DOHH2 (cell line): ENCODE data around the gene ZNF526.

Experiments used
- H3F3A ChIP-seq: fragments of 200-600 bp; sonication (generic), shearing (Covaris generic); 2 replicates; pipeline ENCODE4 v1.6.0; 2016; ENCODE audit warnings: antibody characterized with exemption, mild to moderate bottlenecking; ENCODE audit not compliant: control insufficient read depth, insufficient read depth
- H3K27ac ChIP-seq: fragments of 200-600 bp; sonication (generic); 2 replicates; pipeline ENCODE4 v1.5.1; 2014; ENCODE audit warnings: low read depth, mild to moderate bottlenecking, low read length, moderate library complexity
- H3K27me3 ChIP-seq: fragments of 200-600 bp; sonication (generic); 2 replicates; pipeline ENCODE4 v1.6.1; 2014; ENCODE audit warnings: mild to moderate bottlenecking, low read length, mixed read lengths; ENCODE audit not compliant: control insufficient read depth
- H3K36me3 ChIP-seq: fragments of 200-600 bp; sonication (generic); 2 replicates; pipeline ENCODE4 v1.6.1; 2014; ENCODE audit warnings: mild to moderate bottlenecking, low read length, moderate library complexity, mixed read lengths; ENCODE audit not compliant: control insufficient read depth
- H3K4me1 ChIP-seq: fragments of 200-600 bp; sonication (generic); 2 replicates; pipeline ENCODE4 v1.6.1; 2014; ENCODE audit warnings: mild to moderate bottlenecking, low read length, mixed read lengths; ENCODE audit not compliant: control insufficient read depth
- H3K4me2 ChIP-seq: fragments of 200-600 bp; sonication (generic); 2 replicates; pipeline ENCODE4 v1.6.0; 2014; ENCODE audit warnings: mild to moderate bottlenecking, low read length, moderate library complexity
- H3K4me3 ChIP-seq: fragments of 200-600 bp; sonication (generic); 2 replicates; pipeline ENCODE4 v1.5.1; 2014; ENCODE audit warnings: mild to moderate bottlenecking, low read length, mixed read lengths
- H3K79me2 ChIP-seq: fragments of 200-600 bp; sonication (generic); 2 replicates; pipeline ENCODE4 v1.6.1; 2014; ENCODE audit warnings: mild to moderate bottlenecking, low read length, mixed read lengths; ENCODE audit not compliant: control insufficient read depth
- H3K9me2 ChIP-seq: fragments of 200-600 bp; sonication (generic); replicated peaks from 2 replicates; pipeline ENCODE4 v1.6.1; 2014; ENCODE audit warnings: mild to moderate bottlenecking, low read length, mixed read lengths; ENCODE audit not compliant: control insufficient read depth
- H3K9me3 ChIP-seq: fragments of 200-600 bp; sonication (generic); 2 replicates; pipeline ENCODE4 v1.6.1; 2014; ENCODE audit warnings: antibody characterized with exemption, low read length, mixed read lengths; ENCODE audit not compliant: control insufficient read depth, insufficient read depth
- H4K20me1 ChIP-seq: fragments of 200-600 bp; sonication (generic); 2 replicates; pipeline ENCODE4 v1.6.0; 2014; ENCODE audit warnings: low read depth, mild to moderate bottlenecking, antibody characterized with exemption, low read length, moderate library complexity; ENCODE audit not compliant: control insufficient read depth, insufficient read depth
- EZH2phosphoT487 ChIP-seq: fragments of 200-600 bp; sonication (generic); IDR thresholded peaks from 2 replicates; pipeline ENCODE4 v1.6.1; 2017; ENCODE audit warnings: borderline replicate concordance, mild to moderate bottlenecking, antibody characterized with exemption, low read length, moderate library complexity, mixed read lengths
- TF ChIP-seq, protein P1 (sequence below): fragments of 200-600 bp; sonication (generic); IDR thresholded peaks from one replicate; pipeline ENCODE4 v1.5.1; 2014; ENCODE audit warnings: antibody characterized with exemption, mild to moderate bottlenecking, low read depth, low read length; ENCODE audit not compliant: poor library complexity, severe bottlenecking

The ZNF526 gene

DNA sequence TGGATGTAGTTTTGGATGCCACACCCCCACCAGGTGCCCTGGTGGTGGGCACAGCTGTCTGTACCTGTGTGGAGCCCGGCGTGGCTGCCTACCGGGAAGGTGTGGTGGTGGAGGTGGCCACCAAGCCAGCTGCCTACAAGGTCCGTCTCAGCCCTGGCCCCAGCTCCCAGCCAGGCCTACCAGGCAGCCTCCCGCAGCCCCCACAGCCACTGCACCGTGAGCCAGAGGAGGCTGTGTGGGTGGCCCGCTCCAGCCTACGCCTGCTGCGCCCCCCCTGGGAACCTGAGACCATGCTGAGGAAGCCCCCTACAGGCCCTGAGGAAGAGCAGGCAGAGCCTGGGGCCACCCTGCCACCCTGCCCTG, 52.4 kb downstream of the ZNF526 start:
- Histone ChIP-seq H3K36me3 (peaks cover 6% of the 10 kb centered on the region; the same call in 1 of the 2 replicates), H3K27me3 (no peaks in the 10 kb centered on the region), H3K27ac (no peak overlapping the region), H3K4me1 (peaks cover 26% of the 10 kb centered on the region), H3K4me3 (no peak overlapping the region), H3K9me2 (no peaks in the 10 kb centered on the region), H4K20me1 (no peaks in the 10 kb centered on the region), H3F3A (peaks cover 3% of the 10 kb centered on the region; the same call in 1 of the 2 replicates), H3K79me2 (peaks cover 19% of the 10 kb centered on the region), H3K4me2 (no peak overlapping the region), H3K9me3 (no peaks in the 10 kb centered on the region)
- TF ChIP-seq, protein P1, sequence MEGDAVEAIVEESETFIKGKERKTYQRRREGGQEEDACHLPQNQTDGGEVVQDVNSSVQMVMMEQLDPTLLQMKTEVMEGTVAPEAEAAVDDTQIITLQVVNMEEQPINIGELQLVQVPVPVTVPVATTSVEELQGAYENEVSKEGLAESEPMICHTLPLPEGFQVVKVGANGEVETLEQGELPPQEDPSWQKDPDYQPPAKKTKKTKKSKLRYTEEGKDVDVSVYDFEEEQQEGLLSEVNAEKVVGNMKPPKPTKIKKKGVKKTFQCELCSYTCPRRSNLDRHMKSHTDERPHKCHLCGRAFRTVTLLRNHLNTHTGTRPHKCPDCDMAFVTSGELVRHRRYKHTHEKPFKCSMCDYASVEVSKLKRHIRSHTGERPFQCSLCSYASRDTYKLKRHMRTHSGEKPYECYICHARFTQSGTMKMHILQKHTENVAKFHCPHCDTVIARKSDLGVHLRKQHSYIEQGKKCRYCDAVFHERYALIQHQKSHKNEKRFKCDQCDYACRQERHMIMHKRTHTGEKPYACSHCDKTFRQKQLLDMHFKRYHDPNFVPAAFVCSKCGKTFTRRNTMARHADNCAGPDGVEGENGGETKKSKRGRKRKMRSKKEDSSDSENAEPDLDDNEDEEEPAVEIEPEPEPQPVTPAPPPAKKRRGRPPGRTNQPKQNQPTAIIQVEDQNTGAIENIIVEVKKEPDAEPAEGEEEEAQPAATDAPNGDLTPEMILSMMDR, result no peak
- no peak for TF ChIP-seq EZH2phosphoT487

DNA sequence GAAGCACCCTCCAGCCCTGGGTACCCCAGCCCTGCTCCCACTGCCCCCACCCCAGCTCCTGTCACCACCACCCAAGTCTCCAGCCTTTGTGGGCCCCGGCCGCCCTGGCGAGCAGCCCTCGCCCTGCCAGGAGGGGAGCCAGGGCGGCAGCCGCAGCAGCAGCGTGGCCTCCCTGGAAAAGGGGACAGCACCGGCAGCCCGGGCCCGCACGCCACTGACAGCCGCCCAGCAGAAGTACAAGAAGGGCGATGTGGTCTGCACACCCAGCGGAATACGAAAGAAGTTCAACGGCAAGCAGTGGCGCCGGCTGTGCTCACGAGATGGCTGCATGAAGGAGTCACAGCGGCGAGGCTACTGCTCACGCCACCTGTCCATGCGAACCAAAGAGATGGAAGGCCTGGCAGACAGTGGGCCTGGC, 52.9 kb downstream of the ZNF526 start:
- Histone ChIP-seq H3K4me1 (peaks cover 21% of the 10 kb centered on the region), H4K20me1 (no peaks in the 10 kb centered on the region), H3F3A (peaks cover 3% of the 10 kb centered on the region; the same call in 1 of the 2 replicates), H3K36me3 (peaks cover 6% of the 10 kb centered on the region; the same call in 1 of the 2 replicates), H3K4me2 (no peak overlapping the region), H3K4me3 (no peak overlapping the region), H3K79me2 (peaks cover 19% of the 10 kb centered on the region), H3K27ac (no peak overlapping the region), H3K9me2 (no peaks in the 10 kb centered on the region), H3K27me3 (no peaks in the 10 kb centered on the region), H3K9me3 (no peaks in the 10 kb centered on the region)
- TF ChIP-seq EZH2phosphoT487, result no peak
- TF ChIP-seq, protein P1, result no peak

DNA sequence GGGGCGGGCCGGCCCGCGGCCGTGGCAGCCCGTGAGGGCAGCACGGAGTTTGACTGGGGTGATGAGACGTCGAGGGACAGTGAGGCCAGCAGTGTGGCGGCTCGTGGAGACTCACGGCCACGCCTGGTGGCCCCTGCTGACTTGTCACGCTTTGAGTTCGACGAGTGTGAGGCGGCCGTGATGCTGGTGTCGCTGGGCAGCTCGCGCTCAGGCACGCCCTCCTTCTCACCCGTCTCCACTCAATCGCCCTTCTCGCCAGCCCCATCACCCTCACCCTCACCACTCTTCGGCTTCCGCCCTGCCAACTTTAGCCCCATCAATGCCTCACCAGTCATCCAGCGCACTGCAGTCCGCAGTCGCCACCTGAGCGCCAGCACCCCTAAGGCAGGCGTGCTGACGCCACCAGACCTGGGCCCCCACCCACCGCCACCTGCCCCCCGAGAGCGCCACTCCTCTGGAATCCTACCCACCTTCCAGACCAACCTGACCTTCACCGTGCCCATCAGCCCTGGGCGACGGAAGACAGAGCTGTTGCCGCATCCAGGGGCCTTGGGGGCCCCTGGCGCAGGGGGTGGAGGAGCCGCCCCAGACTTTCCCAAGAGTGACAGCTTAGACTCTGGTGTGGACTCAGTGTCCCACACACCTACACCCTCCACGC, 53.4 kb downstream of the ZNF526 start:
- Histone ChIP-seq H3K27me3 (no peaks in the 10 kb centered on the region), H3K4me2 (no peak overlapping the region), H3K9me2 (no peaks in the 10 kb centered on the region), H4K20me1 (no peaks in the 10 kb centered on the region), H3K4me1 (peaks cover 25% of the 10 kb centered on the region), H3K4me3 (no peak overlapping the region), H3K9me3 (no peaks in the 10 kb centered on the region), H3K27ac (no peak overlapping the region), H3K79me2 (peaks cover 19% of the 10 kb centered on the region), H3K36me3 (peaks cover 6% of the 10 kb centered on the region; the same call in 1 of the 2 replicates), H3F3A (peaks cover 3% of the 10 kb centered on the region; the same call in 1 of the 2 replicates)
- TF ChIP-seq, protein P1, result no peak
- no peak for TF ChIP-seq EZH2phosphoT487
